ENCODE results near the gene SHC3.

Gene SHC3

GRCh38 chr9:88965473-88965872 lies 213.1 kb downstream of the SHC3 start:
- DNase-seq (ENCODE audit: low read depth in 1 of 2, low spot score in 1 of 2), result no peak

GRCh38 chr9:88960632-88961031 lies 218.0 kb downstream of the SHC3 start:
- no peak for DNase-seq (ENCODE audit: low read depth in 1 of 2, low spot score in 1 of 2)

GRCh38 chr9:88959727-88960469 lies 218.7 kb downstream of the SHC3 start:
- no peak for DNase-seq (ENCODE audit: low read depth in 1 of 2, low spot score in 1 of 2)

- no peak for DNase-seq (ENCODE audit: low read depth in 1 of 2, low spot score in 1 of 2)
These were observed 221.1 kb downstream of the SHC3 start for GRCh38 chr9:88957526-88957925.
